Fibroblast of skin of scalp (primary cell): Measurements from ENCODE around the gene TSC22D4.
A peak's percentile ranks its signal among the peaks of the same experiment; 100 is the strongest.

Source experiments
- DNase-seq: peaks from one replicate; pipeline ENCODE4 v3.0.0-alpha.2; 2013

TSC22D4 gene

DNA sequence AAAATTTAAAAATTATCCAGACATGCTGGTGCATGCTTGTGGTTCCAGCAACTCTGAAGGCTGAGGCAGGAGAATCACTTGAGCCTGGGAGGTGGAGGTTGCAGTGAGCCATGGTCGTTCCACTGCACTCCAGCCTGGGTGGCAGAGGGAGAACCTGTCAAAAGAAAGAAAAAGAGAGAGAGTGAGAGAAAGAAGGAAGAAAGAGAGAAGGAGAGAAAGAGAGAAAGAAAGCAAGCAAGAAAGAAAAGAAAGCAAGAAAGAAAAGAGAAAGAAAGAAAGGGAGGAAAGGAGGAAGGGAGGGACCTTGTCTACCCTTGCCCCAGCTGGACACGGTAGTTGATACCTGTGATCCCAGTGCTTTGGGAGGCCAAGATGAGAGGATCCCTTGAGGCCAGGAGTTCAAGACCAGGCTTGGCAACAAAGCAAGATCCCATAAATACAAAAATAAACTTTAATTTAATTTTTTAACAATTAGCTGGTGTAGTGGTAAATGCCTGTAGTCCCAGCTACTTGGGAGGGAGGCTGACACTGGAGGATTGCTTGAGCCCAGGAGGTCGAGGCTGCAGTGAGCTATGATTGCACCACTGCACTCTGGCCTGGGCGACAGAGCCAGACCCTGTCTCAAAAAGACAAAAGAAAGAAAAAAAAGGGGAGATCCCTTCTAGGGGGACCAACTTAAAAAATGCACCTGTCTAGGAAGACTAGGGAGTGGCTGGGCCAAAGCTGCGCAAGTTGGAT is 13.9 kb upstream of the TSC22D4 start:
- DNase-seq: no peak

DNA sequence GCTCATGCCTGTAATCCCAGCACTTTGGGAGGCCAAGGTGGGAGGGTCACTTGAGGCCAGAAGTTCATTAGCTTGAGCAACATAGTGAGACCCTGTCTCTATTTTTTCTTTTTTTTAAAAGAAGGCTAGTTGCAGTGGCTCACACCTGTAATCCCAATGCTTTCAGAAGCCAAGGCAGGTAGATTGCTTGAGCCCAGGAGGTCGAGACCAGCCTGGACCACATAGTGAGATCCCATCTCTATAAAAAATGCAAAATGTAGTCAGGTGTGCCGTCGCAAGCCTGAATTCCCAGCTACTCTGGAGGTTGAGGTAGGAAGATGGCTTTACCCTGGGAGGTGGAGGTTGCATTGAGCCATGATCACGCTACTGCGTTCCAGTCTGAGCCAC is 12.2 kb upstream of the TSC22D4 start:
- DNase-seq: no peak

GRCh38 chr7:100490483-100491191 is 11.6 kb upstream of the TSC22D4 start:
- no peak for DNase-seq

DNA sequence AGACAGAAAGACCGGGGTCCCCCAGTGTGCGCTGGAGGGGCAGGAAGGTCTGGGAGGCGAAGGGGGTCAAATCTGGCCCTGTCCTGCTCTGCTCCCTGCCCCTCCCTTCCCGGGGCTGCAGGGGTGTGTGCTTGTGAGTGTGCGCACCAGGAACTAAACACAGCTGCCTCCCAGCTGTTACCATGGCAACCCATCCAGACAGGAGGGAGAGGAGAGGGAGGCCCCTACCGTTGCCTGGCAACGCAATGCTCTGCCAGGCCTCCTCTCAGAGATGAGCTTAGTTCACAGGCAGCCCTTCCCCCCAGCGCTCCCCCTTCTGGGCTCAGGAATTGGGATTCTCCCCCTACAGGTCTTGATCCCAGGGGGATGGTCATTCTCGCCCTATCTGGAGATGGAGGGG is 10.8 kb upstream of the TSC22D4 start:
- DNase-seq: peak; percentile 95

GRCh38 chr7:100489121-100489520 is 10.1 kb upstream of the TSC22D4 start:
- no peak for DNase-seq

GRCh38 chr7:100488333-100489095 is 9.5 kb upstream of the TSC22D4 start:
- no peak for DNase-seq

DNA sequence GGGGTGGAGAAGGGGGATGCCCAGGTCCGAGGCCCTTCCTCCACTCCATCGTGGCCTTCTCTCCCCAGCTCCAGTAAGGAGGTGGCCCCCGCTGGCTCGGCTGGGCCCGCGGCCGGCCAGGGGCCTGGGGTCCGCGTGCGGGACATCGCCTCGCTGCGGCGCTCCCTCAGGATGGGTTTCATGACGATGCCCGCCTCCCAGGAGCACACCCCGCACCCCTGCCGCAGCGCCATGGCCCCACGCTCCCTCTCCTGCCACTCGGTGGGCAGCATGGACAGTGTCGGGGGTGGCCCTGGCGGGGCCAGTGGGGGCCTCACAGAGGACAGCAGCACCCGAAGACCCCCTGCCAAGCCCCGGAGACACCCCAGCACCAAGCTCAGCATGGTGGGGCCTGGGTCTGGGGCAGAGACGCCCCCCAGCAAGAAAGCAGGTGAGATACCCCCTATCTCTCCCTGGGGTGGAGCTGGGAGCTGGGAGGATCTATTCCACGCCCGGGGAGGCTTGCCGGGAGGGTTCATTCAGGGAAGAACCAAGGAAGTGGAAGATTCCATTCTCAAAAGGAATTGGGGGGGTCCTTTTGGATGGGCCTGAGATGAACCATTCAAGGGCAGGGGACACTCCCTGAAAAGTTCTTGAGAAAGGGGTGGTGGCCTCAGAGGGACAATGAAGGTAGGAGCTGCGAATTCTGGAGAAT is 7.9 kb upstream of the TSC22D4 start:
- DNase-seq: peak; percentile 54

GRCh38 chr7:100486111-100486636 is 7.2 kb upstream of the TSC22D4 start:
- DNase-seq: no peak

- no peak for DNase-seq
Observed at GRCh38 chr7:100485471-100485876, 6.5 kb upstream of the TSC22D4 start.

GRCh38 chr7:100484673-100485045 is 5.6 kb upstream of the TSC22D4 start:
- no peak for DNase-seq

DNA sequence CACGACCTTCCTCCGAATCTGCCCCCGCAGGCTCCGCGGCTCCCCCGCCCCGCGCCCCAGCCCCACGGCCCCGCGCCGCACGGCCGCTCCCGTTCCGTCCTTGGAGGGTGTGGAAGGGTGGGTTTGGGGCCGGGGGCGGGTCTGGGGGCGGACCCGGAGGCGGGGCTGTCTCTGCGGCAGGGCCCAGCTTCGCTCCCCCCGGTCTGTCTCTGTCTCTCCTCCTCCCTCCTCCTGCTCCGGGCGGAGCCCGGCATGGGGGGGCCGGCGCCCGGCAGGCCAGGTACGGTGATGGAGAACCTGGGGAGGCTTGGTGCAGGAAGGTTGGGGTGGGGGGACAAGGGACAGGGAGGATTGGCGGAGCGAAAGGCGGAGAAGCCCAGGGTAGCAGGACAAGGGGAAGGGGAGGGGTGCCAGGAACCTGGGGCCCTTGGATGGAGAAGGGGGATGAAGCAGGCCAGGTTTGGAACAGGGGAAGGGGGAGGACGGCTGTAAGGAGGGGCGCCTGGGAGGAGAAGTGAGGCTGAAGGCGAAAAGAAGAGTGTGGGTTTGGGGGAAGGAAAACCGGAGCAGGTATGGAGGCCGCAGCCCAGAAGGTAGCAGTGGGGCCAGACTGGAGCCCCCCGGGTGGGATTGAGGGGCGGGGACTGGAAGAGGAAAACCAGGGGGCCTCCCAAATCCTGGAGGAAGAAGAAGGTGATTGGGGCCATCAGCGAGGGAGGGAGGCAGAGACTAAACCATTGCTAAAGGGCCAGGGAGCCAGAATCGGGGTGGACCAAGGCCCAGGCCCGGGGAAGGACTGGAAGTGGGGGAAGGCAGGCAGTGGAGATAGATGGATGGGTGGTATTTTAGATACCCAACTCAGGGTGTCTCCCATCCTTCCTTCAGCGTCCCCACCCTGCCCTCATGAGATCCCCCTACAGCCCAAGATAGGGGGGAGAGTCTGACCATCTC is 5.0 kb upstream of the TSC22D4 start, which contains the start of gene NYAP1:
TSS of gene NYAP1 (plus strand) at position 206 of the 951 bp plus-strand sequence. CDS start 1,385 bp downstream, outside the sequence.
- peak; percentile 69 for DNase-seq

DNA sequence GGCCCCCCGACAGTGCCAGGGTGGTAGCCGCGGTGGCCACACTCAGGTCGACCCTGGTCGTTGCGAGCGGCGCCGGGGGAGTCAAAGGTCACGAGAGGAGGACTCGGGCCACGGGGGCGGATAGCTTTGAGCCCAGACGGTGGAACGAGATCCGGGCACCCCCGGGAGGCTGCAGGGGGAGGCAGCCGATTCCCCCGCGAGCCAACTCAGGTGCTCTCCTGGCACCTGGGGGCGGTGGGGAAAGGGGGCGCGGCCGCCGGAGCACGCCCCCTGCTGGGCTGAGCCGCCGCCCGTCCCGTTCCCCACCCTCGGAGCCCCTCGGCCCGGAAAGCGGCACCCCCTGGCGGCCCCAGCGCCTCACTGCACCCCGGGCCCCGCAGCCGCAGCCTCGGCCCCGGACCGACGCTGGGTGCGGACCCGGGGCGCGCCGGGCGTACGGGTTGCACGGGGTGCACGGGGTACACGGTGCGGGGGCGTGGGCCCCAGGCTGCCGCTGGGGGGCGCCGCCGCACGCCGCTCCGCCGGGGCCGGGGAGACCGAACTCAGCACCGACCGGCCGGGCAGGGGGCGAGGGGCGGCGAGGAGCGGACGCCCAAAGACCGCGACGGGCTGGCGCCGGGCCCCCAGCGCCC is 4.2 kb upstream of the TSC22D4 start:
- DNase-seq: peak; percentile 61

DNA sequence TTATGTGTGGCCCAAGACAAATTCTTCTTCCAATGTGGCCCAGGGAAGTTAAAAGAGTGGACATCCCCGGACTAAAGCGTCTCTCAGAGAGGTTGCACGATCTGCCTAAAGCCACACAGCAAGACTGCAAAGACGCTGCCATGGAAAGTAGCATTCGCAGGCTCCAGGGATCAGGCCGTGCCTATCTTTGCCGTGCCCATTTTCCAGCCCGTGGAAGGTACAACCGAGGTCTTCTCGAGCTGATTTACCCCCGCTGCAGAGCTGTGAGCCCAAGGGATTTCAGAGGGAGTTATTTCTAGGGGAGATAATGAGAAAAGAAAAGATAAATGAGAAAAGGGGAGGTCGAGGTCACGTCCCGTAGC is 3.7 kb upstream of the TSC22D4 start:
- no peak for DNase-seq

GRCh38 chr7:100481466-100481865 is 2.5 kb upstream of the TSC22D4 start:
- DNase-seq: no peak

DNA sequence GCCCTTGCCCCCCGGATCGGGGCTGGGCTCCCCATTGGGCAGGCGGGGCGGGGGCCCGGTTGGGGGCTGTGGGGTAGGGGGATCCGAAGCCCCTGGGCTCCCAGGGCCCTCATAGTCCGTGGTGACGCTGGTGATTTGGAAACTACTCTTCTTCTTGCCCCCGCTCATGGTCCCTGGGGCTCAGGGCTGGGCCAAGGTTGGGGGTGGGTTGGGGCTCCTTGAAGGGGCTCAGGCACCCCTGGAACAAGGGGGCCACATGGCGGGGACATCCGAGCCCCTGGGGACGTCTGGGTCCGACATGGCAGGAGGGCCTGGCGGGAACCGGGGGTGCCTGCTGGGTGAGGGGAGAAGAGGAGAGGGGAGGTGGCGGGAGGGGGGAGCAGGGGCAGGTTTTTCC is 1.1 kb downstream of the TSC22D4 start:
- DNase-seq: no peak

DNA sequence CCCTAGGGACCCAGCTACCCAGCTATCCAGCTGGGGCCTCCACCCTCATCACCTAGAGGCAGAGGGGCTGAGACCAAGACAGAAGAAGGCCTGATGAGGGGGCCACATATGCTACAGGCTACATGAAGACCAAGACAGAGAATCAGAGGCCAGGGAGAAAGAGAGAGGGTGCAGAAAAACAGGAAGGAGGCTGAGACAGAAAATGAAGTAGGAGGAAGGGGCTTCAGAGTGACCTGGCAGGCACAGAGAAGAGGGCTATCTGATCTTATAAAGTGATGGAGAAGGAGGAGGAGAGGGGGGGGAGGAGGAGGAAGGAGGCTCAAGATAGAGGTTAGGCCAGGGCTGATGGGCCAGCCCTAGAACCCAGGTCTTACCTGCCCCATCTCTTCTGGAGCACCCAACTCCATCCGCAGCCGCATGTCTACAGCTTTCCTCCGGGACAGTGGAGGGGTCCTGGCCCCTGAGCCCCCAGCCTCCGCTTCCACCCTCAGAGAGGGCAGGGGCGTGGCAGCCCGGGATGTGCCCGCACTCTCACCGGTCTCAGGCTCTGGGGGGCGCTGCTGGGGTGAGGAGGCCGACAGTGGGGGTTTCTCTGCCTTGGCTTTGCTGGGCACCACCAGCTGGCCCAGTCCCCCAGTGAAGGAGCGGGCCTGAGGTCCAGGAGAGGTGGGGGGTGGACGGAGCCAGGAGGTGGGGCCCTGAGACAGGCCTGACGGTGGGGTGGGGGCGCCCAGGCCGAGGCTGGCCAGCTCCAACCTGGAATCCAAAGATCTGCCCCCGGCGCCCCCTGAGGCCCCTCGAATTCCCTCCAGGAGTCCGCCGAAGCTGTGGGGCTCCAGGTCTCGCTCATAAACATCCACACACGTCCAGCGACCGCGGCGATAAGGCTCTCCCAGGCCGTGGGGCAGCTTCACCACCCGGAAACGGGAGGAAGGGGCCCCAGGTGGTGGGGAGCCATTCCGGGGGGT is 1.8 kb downstream of the TSC22D4 start:
- no peak for DNase-seq

GRCh38 chr7:100476101-100476780 is 2.8 kb downstream of the TSC22D4 start:
- DNase-seq: no peak

DNA sequence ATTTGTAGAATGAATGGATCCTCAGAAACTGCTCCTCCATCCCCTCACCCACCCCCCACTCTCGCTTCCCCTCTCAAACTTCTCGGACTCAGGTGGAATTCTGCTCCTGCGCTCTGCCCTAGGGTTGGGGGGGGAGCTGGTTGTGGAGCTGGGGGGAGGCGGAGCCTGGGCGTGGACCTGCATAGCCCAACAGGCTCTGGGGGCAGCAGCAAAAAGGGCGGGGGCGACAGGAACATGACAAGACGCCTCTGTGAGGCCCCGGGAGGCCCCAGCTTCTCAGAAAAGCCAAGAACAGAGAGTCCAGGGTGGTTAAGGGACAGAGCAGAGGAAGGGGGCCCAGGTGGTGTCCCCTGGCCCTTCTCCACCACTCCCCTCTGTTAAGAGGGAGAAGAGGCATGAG is 3.5 kb downstream of the TSC22D4 start:
- no peak for DNase-seq
